Rectal smooth muscle tissue (tissue), 1 donor: ENCODE measurements around the gene PTPA.

ENCODE experiments used
- H3K27ac ChIP-seq: one replicate; pipeline ENCODE4 v1.7.0; 2013; ENCODE audit warnings: low read depth, low read length, inconsistent platforms
- H3K27me3 ChIP-seq: one replicate; pipeline ENCODE4 v1.7.0; 2013; ENCODE audit warnings: low read length; ENCODE audit not compliant: control insufficient read depth, insufficient read depth
- H3K36me3 ChIP-seq: one replicate; pipeline ENCODE4 v1.7.0; 2013; ENCODE audit warnings: low read length; ENCODE audit not compliant: control insufficient read depth, insufficient read depth
- H3K4me1 ChIP-seq: one replicate; pipeline ENCODE4 v1.7.0; 2013; ENCODE audit warnings: low read length; ENCODE audit not compliant: control insufficient read depth, insufficient read depth
- H3K4me3 ChIP-seq: one replicate; pipeline ENCODE4 v1.7.0; 2013; ENCODE audit warnings: low read length
- H3K9ac ChIP-seq: one replicate; pipeline ENCODE4 v1.7.0; 2013; ENCODE audit warnings: low read length

PTPA gene

DNA sequence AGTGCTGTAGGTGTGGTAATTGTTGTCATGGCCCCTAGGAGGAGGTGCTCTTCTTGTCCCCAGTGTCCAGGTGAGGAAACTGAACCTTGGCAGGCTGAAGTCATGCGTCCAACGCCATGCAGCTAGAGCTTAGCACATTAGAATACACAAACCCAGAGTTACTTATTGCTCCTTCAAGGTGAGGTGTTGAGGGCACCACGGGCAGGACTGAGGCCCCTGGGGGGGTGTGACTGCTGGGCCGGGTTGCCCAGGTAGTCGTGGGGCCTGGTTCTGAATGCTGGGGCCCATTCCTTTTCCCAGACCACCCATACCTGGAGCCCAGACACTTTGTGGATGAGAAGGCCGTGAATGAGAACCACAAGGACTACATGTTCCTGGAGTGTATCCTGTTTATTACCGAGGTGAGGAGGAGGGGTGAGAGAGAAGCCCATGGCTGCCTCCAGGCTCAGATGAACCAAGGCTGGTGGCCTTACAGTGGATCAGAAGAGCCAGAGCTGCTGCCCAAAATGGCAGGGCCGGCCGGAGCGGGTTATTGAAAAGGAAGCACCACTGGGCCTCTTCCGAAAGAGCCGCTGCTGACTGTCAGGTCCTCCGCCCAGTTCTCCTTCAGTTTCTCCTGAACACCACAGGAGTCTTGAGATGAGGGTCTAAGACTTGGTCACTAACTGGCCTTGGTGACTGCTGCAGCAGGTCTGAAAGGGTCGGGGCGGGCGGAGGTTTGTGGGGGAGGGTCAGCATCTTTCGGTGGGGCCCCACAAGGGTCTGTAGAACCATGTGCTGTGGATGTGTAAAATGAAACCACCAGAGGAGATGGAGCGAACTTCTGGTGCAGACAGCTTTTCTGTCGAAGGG lies 26.3 kb downstream of the PTPA start:
- Histone ChIP-seq H3K27ac (peak overlapping the region; percentile 100), H3K36me3 (peaks cover 8% of the 10 kb centered on the region)

DNA sequence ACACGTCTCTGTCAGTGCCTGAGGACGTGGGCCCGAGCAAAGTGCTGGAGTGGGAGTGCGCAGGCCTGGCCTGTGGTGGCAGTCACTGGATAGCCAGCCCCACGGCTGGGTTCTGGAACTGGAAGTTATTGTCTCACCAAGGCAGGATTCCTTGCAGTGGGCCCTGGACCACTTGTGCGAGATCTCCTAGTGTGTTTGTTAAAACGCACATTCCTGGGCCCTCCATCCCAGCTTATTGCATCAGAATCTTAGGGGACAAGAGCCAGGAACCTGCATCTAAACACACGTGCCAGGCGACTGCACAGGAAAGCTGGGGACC lies 26.9 kb downstream of the PTPA start:
- H3K27me3 ChIP-seq, result no peaks in the 10 kb centered on the region
- H3K4me1 ChIP-seq, result peaks cover 44% of the 10 kb centered on the region
- no peak overlapping the region for H3K9ac ChIP-seq
- no peak overlapping the region for H3K4me3 ChIP-seq
- peak overlapping the region; percentile 100 for H3K27ac ChIP-seq
- peaks cover 8% of the 10 kb centered on the region for H3K36me3 ChIP-seq

More for the DNA sequence above, 26.3 kb downstream of the PTPA start:
- H3K9ac ChIP-seq, result no peak overlapping the region
- peaks cover 38% of the 10 kb centered on the region for H3K4me1 ChIP-seq
- no peaks in the 10 kb centered on the region for H3K27me3 ChIP-seq
- H3K4me3 ChIP-seq, result no peak overlapping the region

DNA sequence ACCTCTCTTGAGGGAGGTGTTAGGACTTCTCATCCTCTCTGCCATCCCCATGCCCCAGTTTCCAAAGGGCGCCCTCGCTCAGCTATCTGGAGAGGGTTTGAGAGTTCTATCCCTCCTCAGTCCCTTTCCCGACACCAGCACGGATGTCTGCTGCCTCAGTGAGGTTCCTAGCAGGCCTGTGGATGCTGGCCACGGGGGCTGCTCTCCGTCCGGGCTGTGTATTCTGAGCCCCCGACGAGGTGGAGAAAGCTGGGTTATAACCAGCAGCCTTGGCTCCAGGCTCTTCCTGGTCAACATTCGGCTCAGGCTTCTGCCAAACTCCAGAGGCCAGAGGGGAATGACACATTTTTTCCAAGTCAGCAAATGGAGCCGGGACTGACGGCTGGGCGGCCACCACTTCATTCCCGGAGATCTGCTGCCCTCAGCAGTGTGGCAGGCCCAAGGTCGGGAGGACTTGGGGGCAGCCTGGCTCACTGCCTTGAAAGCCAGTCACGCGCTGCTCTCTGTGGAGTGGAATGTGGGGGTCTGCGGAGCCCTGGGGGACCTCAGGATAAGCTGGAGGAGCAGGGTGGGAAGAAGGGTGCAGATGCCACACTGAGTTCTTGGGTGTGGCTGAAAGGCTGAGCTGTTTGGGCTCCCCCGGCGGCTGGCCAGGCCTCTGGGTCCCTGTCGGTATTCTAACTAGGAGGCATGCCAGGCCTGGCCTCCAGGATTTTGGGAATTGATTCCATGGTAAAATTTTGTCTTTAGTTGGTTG lies 27.4 kb downstream of the PTPA start:
- H3K27me3 ChIP-seq, result no peaks in the 10 kb centered on the region
- H3K9ac ChIP-seq, result no peak overlapping the region
- peak overlapping the region; percentile 100 for H3K27ac ChIP-seq
- peaks cover 50% of the 10 kb centered on the region for H3K4me1 ChIP-seq
- peak overlapping the region; percentile 17 for H3K4me3 ChIP-seq
- peaks cover 10% of the 10 kb centered on the region for H3K36me3 ChIP-seq

DNA sequence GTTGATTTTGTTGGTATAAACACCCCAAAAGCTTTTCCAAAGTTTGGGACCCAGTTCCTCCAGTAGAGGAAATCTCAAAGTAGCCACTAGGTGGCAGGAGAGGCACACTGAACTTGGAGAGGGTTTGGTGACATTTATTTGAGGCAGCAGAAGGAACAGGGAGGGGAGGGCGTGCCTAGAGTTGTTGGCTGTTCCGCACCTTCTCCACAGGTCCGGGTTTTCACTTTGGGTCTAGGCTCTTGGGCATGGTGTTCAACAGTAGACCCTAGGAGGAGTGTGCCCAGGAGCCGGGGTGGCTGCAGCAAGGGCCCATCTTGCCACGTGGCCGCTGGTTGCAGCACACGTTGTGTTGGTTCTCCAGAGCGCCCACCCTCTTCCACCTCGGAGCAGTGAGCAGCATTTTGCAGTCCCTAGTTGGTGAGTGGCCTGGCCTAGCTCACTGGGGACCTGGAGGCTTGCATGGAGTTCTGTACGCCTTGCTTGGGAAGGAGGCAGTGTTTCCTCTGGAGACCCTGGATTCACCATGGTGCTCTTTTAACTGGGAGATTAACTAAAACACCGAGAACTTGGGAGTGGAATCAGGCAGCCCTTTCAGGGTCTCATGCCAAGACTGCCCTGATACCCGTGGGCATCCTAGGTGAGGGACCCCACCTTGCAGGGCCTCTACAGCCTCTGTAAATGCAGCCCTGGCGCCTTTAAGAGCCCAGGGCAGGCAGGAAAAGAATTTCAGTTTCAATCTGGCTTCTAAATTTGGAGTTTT lies 28.2 kb downstream of the PTPA start:
- peak overlapping the region; percentile 85 for H3K4me3 ChIP-seq
- H3K4me1 ChIP-seq, result peaks cover 56% of the 10 kb centered on the region
- H3K9ac ChIP-seq, result peak overlapping the region; percentile 42
- peaks cover 10% of the 10 kb centered on the region for H3K36me3 ChIP-seq
- H3K27ac ChIP-seq, result peak overlapping the region; percentile 100
- no peaks in the 10 kb centered on the region for H3K27me3 ChIP-seq

DNA sequence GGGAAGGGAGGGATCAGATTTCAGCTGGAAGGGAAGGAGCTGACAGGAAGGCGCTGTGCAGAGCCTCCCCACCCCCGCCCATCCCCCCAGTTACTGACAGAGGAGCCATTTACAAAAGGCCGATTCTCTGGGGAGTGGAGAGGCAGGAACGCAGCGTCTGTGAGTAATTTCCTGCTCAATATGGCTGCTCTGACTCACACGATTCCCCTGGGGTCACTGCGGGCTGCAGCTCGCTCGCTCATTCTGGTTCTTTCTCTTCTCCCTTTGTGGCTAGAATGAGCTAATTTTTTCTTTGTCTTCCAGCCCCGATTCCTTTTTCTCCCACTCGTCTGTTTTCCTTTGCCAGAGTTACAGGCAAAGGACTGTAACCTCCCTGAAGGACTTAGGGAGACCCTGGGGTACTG lies 28.8 kb downstream of the PTPA start:
- no peaks in the 10 kb centered on the region for H3K27me3 ChIP-seq
- peaks cover 10% of the 10 kb centered on the region for H3K36me3 ChIP-seq
- peak overlapping the region; percentile 79 for H3K9ac ChIP-seq
- peak overlapping the region; percentile 100 for H3K27ac ChIP-seq
- peaks cover 56% of the 10 kb centered on the region for H3K4me1 ChIP-seq
- H3K4me3 ChIP-seq, result peak overlapping the region; percentile 85

DNA sequence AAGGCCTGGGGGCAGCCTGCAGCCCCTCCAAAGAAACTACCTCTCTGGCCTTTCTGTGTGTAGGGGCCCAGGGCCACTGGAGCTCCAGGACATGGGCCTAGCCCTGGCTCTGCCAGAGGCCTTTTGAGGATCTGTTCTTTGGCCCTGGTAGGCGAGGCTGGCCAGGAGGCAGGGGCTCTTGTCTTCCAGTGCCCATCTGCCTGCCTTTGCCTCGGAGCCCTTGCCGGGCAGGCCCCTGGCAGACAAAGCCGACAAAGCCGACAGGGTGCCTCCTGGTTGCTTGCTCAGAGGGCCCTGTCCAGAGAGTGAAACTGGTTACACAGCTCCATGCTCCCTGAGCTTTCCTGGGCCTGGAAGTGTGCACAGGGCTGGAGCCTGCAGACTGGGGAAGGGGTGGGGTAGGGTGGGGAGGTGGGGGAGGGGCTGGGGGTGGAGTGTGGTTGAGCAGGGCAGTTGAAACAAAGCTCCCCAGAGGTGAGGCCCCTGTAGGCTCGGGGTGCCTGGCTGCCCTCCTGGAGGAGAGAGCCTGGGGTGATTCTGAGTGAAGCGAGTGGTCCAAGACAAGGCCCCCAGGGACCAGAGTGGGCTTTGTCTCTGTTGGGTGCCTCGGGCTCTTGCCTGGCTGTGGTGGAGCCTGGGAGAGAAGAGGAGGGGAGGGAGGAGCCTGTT lies 29.3 kb downstream of the PTPA start:
- peaks cover 60% of the 10 kb centered on the region for H3K4me1 ChIP-seq
- H3K36me3 ChIP-seq, result peaks cover 10% of the 10 kb centered on the region
- H3K27ac ChIP-seq, result peak overlapping the region; percentile 100
- no peaks in the 10 kb centered on the region for H3K27me3 ChIP-seq
- peak overlapping the region; percentile 79 for H3K9ac ChIP-seq
- peak overlapping the region; percentile 85 for H3K4me3 ChIP-seq

DNA sequence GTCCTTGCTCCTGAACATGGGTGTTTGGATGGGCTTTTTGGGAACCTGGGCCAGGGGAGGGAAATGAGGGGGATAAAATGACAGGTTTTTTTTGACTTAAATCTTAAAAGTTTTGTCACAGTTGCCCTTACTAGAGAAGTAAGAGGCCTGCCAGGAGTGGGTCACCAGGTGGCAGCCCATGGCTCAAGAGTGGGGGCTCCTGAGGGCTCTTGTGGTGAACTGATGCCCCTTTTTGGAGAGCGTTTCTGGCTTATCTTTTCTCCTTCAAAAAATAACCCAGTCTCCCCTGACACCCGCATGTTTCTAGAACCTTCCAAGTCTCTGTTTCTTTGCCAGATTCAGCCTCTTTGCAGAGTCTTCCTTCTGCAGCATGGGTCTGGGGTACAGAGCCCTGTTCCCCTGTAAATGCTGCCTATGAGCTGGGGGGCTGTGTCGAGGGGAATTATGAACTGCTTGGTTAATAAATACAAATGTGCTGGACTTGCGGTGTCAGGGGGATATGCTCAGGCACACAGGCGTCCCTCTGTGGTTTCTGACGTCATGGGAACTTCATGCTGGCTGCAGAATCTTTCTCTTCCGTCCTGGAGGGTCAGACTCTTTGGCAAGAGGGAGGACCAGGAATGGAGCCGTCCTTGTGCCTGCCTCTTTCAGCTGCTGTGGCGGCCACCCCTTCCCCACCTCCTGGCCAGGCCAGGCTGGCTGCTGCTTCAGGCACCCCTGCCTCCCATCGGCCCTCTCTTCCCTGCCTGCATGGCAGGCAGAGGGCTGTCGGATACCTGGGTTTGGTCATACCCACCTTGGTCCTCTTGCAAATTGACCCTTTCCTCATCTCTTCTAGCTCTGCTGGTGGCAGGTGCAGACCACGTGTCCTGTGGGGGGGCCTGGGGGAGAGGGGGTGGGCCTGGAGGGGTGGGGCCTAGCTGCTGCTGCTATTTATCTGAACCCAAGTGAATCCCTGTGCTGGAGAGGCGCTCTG lies 30.1 kb downstream of the PTPA start:
- Histone ChIP-seq H3K27ac (peak overlapping the region; percentile 100), H3K4me3 (peak overlapping the region; percentile 85), H3K27me3 (no peaks in the 10 kb centered on the region), H3K36me3 (peaks cover 8% of the 10 kb centered on the region), H3K4me1 (peaks cover 68% of the 10 kb centered on the region), H3K9ac (peak overlapping the region; percentile 52)

DNA sequence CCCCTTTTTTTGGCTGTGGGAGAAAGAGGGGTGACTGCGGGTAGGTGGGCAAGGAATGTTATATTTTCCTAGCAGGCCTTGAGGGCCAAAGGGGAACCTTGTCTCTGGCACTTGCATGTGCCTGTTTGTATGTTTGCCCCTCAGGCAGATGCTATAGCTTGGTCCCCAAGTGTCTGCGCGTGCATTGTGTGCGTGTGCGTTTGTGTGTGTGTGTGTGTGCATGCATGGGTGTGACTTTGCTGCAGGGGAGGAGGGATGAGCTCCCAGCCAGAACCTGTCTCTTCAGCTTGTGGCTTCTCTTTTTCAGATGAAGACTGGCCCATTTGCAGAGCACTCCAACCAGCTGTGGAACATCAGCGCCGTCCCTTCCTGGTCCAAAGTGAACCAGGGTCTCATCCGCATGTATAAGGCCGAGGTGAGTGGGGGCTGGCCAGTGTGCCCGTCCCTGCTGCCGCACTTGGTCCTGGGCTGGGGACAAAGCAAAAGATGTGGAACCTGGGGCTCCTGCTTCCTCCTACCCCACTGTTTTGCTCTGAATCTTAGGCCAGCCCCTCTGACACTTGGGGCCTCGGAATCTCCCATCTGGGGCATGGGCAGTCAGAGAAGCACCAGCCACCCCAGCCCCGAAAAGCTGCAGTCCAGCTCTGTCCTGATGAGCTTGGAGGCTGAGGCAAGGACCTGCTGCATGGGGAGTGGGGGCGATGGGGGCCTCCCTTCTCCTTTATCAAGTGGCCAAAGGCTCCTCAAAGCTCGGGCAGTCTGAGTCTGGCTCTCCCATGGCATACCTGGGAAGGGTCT lies 31.1 kb downstream of the PTPA start:
- Histone ChIP-seq H3K36me3 (peaks cover 2% of the 10 kb centered on the region), H3K4me1 (peaks cover 77% of the 10 kb centered on the region), H3K27me3 (no peaks in the 10 kb centered on the region), H3K9ac (no peak overlapping the region), H3K27ac (peak overlapping the region; percentile 100), H3K4me3 (peak overlapping the region; percentile 12)

DNA sequence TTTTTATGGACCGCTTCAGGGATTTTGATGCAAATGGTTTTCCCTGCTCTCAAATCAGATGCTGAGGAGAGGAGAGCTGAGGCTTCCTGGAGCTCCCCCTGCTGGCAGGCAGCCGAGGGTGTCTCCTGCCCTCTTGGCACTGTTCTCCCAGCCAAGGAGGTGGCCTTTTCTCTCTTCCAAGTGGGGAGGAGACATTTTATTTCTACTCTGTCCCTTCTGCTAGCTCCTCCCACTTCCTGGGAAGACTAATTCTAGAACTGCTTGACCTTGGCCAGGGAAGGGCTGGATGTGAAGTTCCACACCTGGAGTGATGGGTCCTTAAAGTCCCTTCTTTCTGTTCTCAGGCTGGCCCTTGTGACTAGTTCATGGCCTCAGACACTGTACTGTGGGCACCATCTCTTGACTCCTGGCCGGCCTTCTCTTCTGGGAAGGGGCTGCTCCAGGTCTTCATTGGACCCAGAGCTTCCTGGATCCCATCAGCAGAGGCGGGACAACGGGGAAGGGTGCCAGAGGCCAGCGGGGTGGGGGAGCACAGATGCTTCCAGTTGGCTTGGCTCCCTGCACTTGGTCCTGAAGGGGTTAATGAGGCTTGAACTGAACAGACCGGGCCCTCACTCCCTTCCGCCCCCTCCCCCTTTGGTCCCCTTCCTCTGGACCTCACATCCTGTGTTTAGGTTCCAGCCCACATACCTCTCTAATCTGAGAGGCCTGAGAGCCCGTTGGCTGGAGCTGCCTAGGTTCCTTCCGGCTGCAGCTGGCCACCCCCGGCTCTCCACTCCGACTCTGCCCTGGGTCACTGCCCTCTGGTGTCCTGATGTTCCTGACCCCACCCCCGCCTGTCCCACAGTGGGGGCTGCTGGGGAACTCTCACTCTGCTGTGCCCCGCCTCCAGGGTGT lies 32.1 kb downstream of the PTPA start:
- H3K9ac ChIP-seq, result peak overlapping the region; percentile 17
- H3K4me3 ChIP-seq, result no peak overlapping the region
- peaks cover 74% of the 10 kb centered on the region for H3K4me1 ChIP-seq
- peaks cover 2% of the 10 kb centered on the region for H3K36me3 ChIP-seq
- peak overlapping the region; percentile 100 for H3K27ac ChIP-seq
- H3K27me3 ChIP-seq, result no peaks in the 10 kb centered on the region

DNA sequence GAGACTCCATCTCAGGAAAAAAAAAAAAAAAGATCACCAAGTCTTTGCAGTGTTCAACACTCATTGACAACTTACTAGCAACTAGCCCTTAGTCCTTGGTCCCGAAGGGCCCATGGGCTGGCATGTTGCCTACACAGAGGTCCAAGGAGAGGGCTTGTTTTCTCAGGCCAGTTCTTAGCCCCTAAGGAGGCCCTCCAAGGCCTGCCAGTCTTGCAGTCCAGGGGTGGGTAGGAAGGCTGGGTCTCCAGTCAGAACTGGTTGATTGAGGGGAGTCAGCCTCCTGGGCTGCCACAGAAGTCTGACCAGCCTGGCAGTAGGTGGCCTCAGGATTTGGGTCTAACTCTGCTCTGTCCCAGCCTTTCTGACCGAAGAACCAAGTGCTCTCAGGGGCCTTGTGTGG lies 34.1 kb downstream of the PTPA start:
- Histone ChIP-seq H3K27ac (peak overlapping the region; percentile 80), H3K9ac (no peak overlapping the region), H3K27me3 (no peaks in the 10 kb centered on the region), H3K36me3 (peaks cover 2% of the 10 kb centered on the region), H3K4me1 (peaks cover 58% of the 10 kb centered on the region), H3K4me3 (no peak overlapping the region)
